ENCODE results near the gene TOP2A. TPM values are rescaled to one million over a fixed set of nuclear protein-coding genes. Genes with fewer than 3 reads are reported as not detected.

Gene TOP2A
- total RNA-seq, 6 experiments from 2014 or later = 0.22 to 7.3 (median 3.0) TPM

- intact Hi-C loops (cut with DNase I) = no loop called here
- Histone ChIP-seq H3K4me3 (no peak overlapping the region), H3K9me3 (no peaks in the 10 kb centered on the region), H3K27me3 (no peaks in the 10 kb centered on the region), H3K27ac (peak overlapping the region in 2 of 3 donors; percentile 54 to 97), H3K36me3 (peaks cover 0 to 15% (median 3%) of the 10 kb centered on the region in 4 donors), H3K4me1 (peaks cover 4 to 88% (median 39%) of the 10 kb centered on the region in 4 donors)
- WGBS (ENCODE audit: insufficient coverage, low coverage, low lambda C conversion rate, missing lambda C conversion rate) = 41% methylated on average over 3 of the region's 9 CpGs
- no peak for ATAC-seq
- TF ChIP-seq CTCF (IDR thresholded peaks at IDR 0.05) (no peak), POLR2A (IDR thresholded peaks at IDR 0.05) (no peak)
- DNase-seq = peak in 1 of 3 donors; percentile 70
Measured at GRCh38 chr17:40347319-40348135, 70.2 kb downstream of the TOP2A start.

GRCh38 chr17:40346765-40347158 lies 70.9 kb downstream of the TOP2A start:
- H3K27me3 ChIP-seq = no peaks in the 10 kb centered on the region
- H3K27ac ChIP-seq = peak overlapping the region in 1 of 3 donors; percentile 97
- no CpG with 5 or more reads among the region's 1 CpG for WGBS (ENCODE audit: insufficient coverage, low coverage, low lambda C conversion rate, missing lambda C conversion rate)
- H3K4me3 ChIP-seq = no peak overlapping the region
- peaks cover 0 to 12% (median 3%) of the 10 kb centered on the region in 4 donors for H3K36me3 ChIP-seq
- TF ChIP-seq POLR2A (IDR thresholded peaks at IDR 0.05) (no peak), CTCF (IDR thresholded peaks at IDR 0.05) (no peak)
- intact Hi-C loops (cut with DNase I) = no loop called here
- peaks cover 4 to 80% (median 35%) of the 10 kb centered on the region in 4 donors for H3K4me1 ChIP-seq
- DNase-seq (peak in 1 of 3 donors; percentile 65), ATAC-seq (no peak)
- H3K9me3 ChIP-seq = no peaks in the 10 kb centered on the region

DNA sequence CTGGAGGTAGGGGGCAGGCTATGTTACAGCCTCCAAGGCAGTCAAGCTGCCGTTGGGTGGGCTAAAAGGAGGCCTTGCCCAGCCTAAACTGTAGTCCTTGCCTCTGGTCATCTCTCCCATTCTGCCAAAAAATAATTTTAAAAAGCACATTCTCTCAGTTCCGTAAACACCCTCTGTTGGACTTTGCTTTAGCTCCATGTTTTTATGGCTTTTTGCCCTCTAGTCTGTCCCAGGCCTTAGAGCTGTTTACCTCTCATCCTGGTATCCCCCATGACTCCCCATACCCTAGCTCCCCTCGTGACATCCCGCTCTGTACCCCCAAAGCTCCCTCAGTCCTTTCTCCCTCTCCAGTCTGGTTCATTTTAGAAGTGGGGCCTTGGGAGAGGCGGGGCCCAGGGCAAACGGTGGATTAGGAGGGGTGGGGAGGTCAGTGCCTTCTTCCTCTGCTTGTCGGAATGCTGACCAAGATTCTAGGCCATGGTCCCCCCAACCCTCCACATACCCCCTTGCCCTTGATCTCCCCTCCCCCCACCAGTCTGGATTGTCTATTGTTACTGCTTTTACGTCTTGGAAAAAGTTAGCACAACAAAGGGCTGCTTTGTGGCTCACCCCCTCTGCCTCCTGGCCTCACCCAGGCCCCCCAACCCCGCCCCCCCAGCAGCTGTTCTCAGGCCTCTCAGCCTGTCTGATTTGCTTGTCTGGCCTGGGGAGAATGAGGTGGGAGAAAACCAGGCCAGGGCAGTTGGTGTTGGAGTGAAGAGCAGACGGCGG lies 71.5 kb downstream of the TOP2A start:
- TF ChIP-seq POLR2A (IDR thresholded peaks at IDR 0.05) (no peak), CTCF (IDR thresholded peaks at IDR 0.05) (no peak)
- H3K27ac ChIP-seq = peak overlapping the region; percentile 64 to 97 (median 92)
- H3K4me3 ChIP-seq = peak overlapping the region; percentile 85 to 95 (median 92)
- no peaks in the 10 kb centered on the region for H3K9me3 ChIP-seq
- peak in 1 of 4 donors; percentile 1 for ATAC-seq
- 17% methylated on average over 10 of the region's 11 CpGs for WGBS (ENCODE audit: insufficient coverage, low coverage, low lambda C conversion rate, missing lambda C conversion rate)
- H3K36me3 ChIP-seq = peaks cover 0 to 12% (median 3%) of the 10 kb centered on the region in 4 donors
- H3K27me3 ChIP-seq = no peaks in the 10 kb centered on the region
- intact Hi-C loops (cut with DNase I) = no loop called here
- peaks cover 4 to 74% (median 32%) of the 10 kb centered on the region in 4 donors for H3K4me1 ChIP-seq
- no peak for DNase-seq

DNA sequence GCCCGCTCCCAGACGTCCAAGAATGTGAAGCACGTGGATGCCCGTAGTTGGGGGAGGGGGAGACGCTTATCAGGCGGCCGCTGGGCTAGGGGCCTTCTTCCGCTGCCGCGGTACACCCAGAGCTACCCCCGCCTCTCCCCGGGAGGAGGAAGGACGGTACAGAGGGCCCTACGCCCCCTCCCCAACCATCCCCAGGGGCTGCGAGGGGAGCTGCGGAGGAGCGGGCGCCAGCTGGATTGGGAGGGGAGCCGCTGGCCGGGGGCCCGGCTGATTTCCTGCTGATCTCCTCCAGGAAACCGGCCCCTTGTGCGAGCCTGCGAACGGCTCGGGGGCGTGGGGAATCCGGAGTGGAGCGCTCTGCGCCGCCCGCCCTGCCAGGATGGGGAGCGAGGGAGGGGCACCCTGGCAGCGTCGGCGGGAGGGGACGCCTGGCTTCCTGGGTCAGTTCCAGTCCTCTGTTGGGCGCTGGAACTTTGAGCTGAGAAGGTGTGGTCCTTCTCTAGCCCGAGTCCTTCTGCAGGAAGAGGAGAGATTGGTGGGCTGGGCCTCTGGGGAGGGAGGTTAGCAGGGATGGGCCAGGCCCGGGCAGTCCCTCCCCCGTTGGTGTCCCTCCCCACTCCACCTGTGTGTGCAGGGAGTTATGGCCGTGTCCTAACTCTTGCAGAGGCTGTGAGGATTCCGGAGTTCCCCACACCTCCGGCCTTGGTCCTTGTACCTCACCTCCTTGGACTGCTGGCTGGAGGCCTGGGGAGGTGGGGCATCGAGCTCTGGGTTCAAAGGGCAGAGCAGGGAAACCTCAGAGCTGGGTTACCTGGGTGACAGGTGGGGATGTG lies 72.3 kb downstream of the TOP2A start:
- Histone ChIP-seq H3K27me3 (no peaks in the 10 kb centered on the region), H3K27ac (peak overlapping the region; percentile 64 to 97 (median 92)), H3K9me3 (no peaks in the 10 kb centered on the region), H3K4me1 (peaks cover 4 to 75% (median 35%) of the 10 kb centered on the region in 4 donors), H3K4me3 (peak overlapping the region; percentile 85 to 95 (median 92)), H3K36me3 (peaks cover 0 to 12% (median 3%) of the 10 kb centered on the region in 4 donors)
- ATAC-seq (peak; percentile 34 to 59 (median 50)), DNase-seq (peak; percentile 82 to 92 (median 90))
- intact Hi-C loops (cut with DNase I) = no loop called here
- 0% methylated on average over 8 of the region's 45 CpGs for WGBS (ENCODE audit: insufficient coverage, low coverage, low lambda C conversion rate, missing lambda C conversion rate)
- TF ChIP-seq CTCF (IDR thresholded peaks at IDR 0.05) (no peak), POLR2A (IDR thresholded peaks at IDR 0.05) (peak; percentile 40)
